NCI-H524 treated with DMSO at 0.1 percent for 48 hours (cell line): ENCODE data around the gene SLC2A4RG.

Source experiments
- DNase-seq: peaks from one replicate; lab custom pipeline; 2025; lab: John Stamatoyannopoulos, UW

SLC2A4RG gene

DNA sequence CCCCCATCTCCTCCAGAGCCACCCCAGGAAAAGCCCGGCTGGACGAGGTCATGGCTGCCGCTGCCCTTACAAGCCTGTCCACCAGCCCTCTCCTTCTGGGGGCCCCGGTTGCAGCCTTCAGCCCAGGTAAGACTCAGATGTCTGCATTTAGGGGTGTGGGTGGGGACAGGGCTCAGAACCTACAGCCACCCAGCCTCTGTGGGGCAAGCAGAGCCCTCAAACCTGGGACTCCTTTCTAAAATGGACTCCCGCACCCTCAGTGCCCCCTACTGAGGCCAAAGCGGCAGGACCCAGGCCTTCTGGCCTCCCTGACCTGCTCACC is 1.7 kb downstream of the SLC2A4RG start:
- DNase-seq, result no peak

DNA sequence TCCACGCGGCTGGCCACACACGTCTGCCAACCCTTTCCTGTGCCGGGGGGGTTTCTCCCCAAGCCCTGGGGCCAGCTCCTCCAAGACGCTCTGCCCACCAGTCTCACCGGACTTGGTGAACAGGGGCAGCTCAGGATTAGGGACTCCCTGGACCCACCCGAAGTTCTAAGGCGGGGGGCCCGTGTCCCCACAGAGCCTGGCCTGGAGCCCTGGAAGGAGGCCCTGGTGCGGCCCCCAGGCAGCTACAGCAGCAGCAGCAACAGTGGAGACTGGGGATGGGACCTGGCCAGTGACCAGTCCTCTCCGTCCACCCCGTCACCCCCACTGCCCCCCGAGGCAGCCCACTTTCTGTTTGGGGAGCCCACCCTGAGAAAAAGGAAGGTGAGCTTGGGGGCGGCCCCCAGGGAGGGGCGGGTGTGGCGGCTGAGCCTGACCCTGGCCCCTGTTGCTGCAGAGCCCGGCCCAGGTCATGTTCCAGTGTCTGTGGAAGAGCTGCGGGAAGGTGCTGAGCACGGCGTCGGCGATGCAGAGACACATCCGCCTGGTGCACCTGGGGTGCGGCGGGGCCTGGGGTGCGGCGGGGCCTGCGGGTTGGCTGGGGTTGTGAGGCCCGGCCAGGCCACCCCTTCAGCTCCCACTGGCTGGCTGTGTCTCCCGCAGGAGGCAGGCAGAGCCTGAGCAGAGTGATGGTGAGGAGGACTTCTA is 2.3 kb downstream of the SLC2A4RG start:
- no peak for DNase-seq

DNA sequence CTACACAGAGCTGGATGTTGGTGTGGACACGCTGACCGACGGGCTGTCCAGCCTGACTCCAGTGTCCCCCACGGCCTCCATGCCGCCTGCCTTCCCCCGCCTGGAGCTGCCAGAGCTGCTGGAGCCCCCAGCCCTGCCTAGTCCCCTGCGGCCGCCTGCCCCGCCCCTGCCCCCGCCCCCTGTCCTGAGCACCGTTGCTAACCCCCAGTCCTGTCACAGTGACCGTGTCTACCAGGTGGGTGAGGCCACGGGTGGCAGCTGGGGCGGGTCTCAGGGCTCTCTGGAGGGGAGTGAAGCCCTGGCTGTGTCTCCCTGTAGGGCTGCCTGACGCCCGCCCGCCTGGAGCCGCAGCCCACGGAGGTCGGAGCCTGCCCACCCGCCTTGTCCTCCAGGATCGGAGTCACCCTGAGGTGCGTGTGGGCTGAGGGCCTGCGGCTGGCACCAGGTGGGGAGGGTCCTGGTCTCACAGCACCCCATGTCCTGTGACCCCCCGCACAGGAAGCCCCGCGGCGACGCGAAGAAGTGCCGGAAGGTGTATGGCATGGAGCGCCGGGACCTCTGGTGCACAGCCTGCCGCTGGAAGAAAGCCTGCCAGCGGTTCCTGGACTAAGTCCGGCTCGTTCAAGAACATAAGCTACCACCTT is 2.9 kb downstream of the SLC2A4RG start:
- DNase-seq, result no peak

DNA sequence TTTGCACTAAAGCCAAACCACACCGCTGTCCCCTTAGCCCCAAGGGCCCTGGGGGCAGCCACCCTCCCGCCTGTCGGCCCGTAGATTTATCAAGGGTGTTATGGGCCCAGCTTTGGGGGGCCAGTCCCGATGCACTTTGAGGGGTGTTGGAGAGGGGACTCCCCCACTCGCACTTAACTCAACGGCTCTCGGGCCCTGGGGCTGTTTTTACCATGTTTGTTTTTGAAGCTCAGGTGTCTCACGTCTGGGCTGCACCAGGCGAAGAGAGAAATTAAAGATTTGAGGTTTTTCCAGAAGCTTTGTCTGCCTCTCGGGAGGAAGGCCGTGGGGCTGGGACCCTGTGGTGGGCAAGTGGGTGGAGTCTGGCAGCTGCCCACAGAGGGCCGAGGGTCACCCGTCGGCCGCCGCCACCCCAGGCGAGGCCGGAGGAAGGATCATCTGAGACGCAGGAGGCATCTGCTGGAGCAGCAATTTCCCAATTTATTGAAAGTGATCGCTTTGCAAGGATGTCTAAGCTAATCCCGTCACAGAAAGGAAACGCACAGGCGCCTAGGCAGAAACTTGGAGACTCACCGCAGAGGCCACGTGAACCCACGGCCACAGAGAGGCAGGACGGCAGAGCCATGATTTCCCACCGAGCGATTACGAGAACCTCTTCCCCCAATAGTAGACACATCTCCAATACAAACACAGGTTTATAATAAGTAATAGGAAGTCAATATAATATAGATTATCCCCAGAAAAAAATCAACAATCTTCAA is 3.8 kb downstream of the SLC2A4RG start:
- no peak for DNase-seq

GRCh38 chr20:63744158-63744557 is 4.6 kb downstream of the SLC2A4RG start:
- no peak for DNase-seq

- DNase-seq, result no peak
Observed at GRCh38 chr20:63744574-63745423, 5.2 kb downstream of the SLC2A4RG start.

GRCh38 chr20:63745424-63745805 is 5.8 kb downstream of the SLC2A4RG start:
- DNase-seq, result no peak

GRCh38 chr20:63745961-63746731 is 6.6 kb downstream of the SLC2A4RG start:
- no peak for DNase-seq

- no peak for DNase-seq
Observed at GRCh38 chr20:63746751-63747315, 7.3 kb downstream of the SLC2A4RG start.

DNA sequence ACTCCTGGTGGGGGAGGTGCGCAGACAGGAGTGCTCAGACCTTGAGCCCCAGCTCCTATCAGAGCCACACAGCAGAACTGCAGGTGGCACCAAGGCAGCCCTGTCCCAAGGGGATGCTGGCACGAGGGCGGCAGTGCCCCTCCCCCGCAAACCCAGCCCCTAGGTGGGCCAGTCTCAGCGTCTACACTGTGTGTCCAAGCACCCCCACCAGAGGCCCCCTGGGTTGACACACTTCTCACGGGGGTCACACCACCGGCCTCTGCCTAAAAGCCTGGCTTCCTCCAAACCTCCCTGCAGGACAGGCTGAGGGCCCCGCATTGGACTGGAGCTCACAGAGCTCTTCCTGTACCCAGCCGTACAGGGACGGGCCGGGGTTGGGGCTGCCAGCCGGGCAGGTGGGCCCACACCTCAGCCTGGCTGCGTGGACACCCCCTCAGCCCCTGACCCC is 8.1 kb downstream of the SLC2A4RG start:
- DNase-seq, result no peak

GRCh38 chr20:63748070-63748933 is 8.7 kb downstream of the SLC2A4RG start:
- DNase-seq, result no peak

DNA sequence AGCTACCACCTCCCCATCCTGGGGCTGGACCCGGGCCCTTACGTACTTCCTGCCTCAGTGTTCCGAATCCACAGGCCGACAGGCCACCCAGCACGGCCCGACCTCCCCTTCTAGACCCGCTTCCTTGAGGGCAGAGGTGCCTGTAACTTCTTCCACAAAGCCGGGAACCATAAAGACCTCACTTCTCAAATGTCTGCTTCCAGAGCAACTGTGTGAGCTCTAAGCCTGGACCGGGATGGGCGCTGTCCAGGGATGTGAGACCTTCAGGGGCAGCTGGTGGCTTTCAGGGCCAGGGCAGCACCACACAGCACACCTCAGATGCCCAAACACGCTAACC is 9.3 kb downstream of the SLC2A4RG start:
- no peak for DNase-seq

DNA sequence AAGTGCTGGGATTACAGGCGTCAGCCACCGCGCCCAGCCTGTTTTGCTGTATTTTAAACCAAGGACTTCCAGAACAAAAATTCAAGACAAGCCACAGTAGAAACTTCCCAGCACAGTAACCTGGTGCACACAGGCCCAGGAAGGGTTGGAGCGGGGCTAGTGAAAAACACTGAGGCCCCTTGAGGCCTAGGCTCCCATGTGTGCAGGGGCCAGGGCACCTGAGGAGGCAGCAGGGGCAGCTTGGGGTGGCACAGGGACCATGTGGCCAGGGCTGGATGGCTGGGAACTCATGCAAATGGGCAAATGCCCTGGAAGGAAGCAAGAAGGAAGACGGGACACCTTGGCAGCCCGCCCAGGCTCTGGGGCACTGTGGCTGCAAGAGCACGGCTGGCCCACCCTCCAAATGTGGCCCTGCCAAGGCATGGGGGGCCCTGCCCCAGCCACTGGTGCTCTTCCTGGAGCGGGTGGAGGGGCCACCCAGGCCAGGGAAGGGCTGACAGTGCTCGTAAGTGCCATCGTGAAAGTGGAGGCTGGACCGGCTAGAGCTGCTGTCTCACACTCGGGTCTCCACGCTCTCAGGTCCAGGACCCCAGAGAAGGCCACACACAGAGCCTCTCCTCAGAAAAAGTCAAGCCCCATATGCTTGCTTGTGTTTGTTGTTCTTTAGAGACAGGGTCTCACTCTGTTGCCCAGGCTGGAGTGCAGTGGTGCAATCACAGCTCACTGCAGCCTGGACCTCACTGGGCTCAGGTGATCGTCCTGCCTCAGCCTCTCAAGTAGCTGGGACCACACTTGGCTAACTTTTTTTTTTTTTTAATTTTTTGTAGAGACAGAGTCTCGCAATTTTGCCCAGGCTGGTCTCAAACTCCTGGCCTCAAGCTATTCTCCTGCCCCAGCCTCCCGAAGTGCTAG is 10.3 kb downstream of the SLC2A4RG start:
- no peak for DNase-seq

GRCh38 chr20:63750807-63751470 is 11.4 kb downstream of the SLC2A4RG start:
- no peak for DNase-seq

DNA sequence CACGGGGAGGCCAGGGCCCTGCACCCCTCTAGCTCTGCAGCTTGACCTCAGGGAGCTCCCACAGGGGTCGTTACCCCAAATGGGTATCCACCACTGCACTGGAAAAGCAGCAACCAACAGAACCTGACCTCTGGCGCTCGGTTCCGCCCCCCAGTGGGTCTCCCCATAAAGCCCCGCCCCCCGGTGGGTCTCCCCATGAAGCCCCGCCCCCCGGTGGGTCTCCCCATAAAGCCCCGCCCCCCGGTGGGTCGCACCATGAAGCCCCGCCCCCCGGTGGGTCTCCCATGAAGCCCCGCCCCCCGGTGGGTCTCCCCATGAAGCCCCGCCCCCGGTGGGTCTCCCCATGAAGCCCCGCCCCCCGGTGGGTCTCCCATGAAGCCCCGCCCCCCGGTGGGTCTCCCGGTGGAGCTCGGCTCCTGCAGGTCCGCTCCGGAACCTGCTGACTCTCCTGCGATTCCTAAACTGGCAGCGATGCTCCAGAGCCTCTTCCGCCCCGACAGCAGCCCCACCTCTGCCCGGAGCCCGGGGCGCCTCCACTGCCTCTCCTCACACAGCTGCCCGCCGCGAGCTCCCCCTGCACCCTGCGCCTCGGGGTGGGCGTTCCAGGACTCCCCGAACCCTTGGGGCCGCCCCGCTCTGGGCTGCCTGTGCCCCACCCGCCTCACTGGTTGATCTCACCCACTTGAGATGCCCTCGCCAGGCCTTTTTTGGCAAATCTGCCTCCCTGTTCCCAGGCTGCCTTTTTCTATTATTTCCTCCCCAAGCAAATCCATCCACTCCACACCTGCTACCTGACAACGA is 12.1 kb downstream of the SLC2A4RG start:
- no peak for DNase-seq

GRCh38 chr20:63752411-63753101 is 13.0 kb downstream of the SLC2A4RG start:
- no peak for DNase-seq

- DNase-seq, result no peak
Observed at GRCh38 chr20:63753381-63753780, 13.8 kb downstream of the SLC2A4RG start.
